Fibroblast of pulmonary artery (primary cell): Measurements from ENCODE around the gene ATOSA.

Source experiments
- DNase-seq: peaks from one replicate; pipeline ENCODE4 v3.0.0-alpha.2; 2010; ENCODE audit warnings: low read depth
- H3K4me3 ChIP-seq: replicated peaks from 2 replicates; pipeline ENCODE4 v1.5.1; 2011; ENCODE audit warnings: low read depth, mild to moderate bottlenecking, control low read depth, low read length, moderate library complexity
- CTCF ChIP-seq: IDR thresholded peaks from 2 replicates; pipeline ENCODE4 v1.5.1; 2011; ENCODE audit warnings: mild to moderate bottlenecking, control low read depth, low read length, inconsistent platforms; ENCODE audit errors: missing control alignments

The ATOSA gene

GRCh38 chr15:52649686-52650085 lies 29.5 kb downstream of the ATOSA start:
- peak; percentile 51 for DNase-seq
- TF ChIP-seq CTCF = no peak

GRCh38 chr15:52645916-52646315 lies 33.3 kb downstream of the ATOSA start:
- no peak for DNase-seq
- H3K4me3 ChIP-seq = no peak overlapping the region
- no peak for TF ChIP-seq CTCF

More at GRCh38 chr15:52649686-52650085, 29.5 kb downstream of the ATOSA start:
- H3K4me3 ChIP-seq = no peak overlapping the region

GRCh38 chr15:52642386-52643361 lies 36.5 kb downstream of the ATOSA start:
- TF ChIP-seq CTCF = no peak
- H3K4me3 ChIP-seq = no peak overlapping the region
- peak; percentile 39 for DNase-seq

GRCh38 chr15:52636459-52636858 lies 42.7 kb downstream of the ATOSA start:
- no peak for TF ChIP-seq CTCF
- no peak overlapping the region for H3K4me3 ChIP-seq
- DNase-seq = no peak

- no peak for TF ChIP-seq CTCF
- no peak for DNase-seq
- H3K4me3 ChIP-seq = no peak overlapping the region
Measured at GRCh38 chr15:52635908-52636307, 43.3 kb downstream of the ATOSA start.
